GM21381 (cell line): ENCODE results near the gene AOPEP.
A peak's percentile ranks its signal among the peaks of the same experiment; 100 is the strongest.
"Not testable (repeated sequence)": the region's sequence is repeated elsewhere in the genome, so short reads cannot be mapped to it uniquely, and the experiment has no call there.

Source experiments
- ATAC-seq: cut with Tn5 transposase; IDR thresholded peaks from one replicate; pipeline ENCODE4 v1.9.1; 2021; ENCODE audit warnings: mild to moderate bottlenecking, moderate library complexity; ENCODE audit not compliant: unreplicated experiment

AOPEP gene

GRCh38 chr9:94867281-94867841, 140.9 kb downstream of the AOPEP start:
- ATAC-seq: no peak

- no peak for ATAC-seq
These were observed 141.4 kb downstream of the AOPEP start for GRCh38 chr9:94867842-94868312.

GRCh38 chr9:94868464-94868863, 142.0 kb downstream of the AOPEP start:
- no peak for ATAC-seq

GRCh38 chr9:94869415-94869843, 142.9 kb downstream of the AOPEP start:
- ATAC-seq: no peak

GRCh38 chr9:94870465-94870792, 143.9 kb downstream of the AOPEP start:
- ATAC-seq: no peak

- no peak for ATAC-seq
These were observed 144.5 kb downstream of the AOPEP start for GRCh38 chr9:94870793-94871558.

GRCh38 chr9:94872083-94872833, 145.8 kb downstream of the AOPEP start:
- ATAC-seq: no peak

GRCh38 chr9:94872891-94873511, 146.5 kb downstream of the AOPEP start:
- no peak for ATAC-seq

- no peak for ATAC-seq
These were observed 147.8 kb downstream of the AOPEP start for GRCh38 chr9:94874316-94874715.

GRCh38 chr9:94875300-94876020, 149.0 kb downstream of the AOPEP start:
- peak; percentile 73 for ATAC-seq

- not testable (repeated sequence) for ATAC-seq
These were observed 152.3 kb downstream of the AOPEP start for GRCh38 chr9:94878804-94879203.

- ATAC-seq: no peak
These were observed 152.7 kb downstream of the AOPEP start for GRCh38 chr9:94879230-94879629.

GRCh38 chr9:94881023-94881422, 154.5 kb downstream of the AOPEP start:
- ATAC-seq: no peak

GRCh38 chr9:94881454-94881853, 155.0 kb downstream of the AOPEP start:
- no peak for ATAC-seq

GRCh38 chr9:94881940-94882339, 155.4 kb downstream of the AOPEP start:
- no peak for ATAC-seq

- no peak for ATAC-seq
These were observed 156.6 kb downstream of the AOPEP start for GRCh38 chr9:94882966-94883641.

- no peak for ATAC-seq
These were observed 159.5 kb downstream of the AOPEP start for GRCh38 chr9:94885854-94886447.

GRCh38 chr9:94887721-94888120, 161.2 kb downstream of the AOPEP start:
- no peak for ATAC-seq

- ATAC-seq: no peak
These were observed 162.3 kb downstream of the AOPEP start for GRCh38 chr9:94888775-94889174.

- ATAC-seq: no peak
These were observed 163.1 kb downstream of the AOPEP start for GRCh38 chr9:94889628-94890027.
